Measurements from ENCODE around the gene DNM1L.

DNA sequence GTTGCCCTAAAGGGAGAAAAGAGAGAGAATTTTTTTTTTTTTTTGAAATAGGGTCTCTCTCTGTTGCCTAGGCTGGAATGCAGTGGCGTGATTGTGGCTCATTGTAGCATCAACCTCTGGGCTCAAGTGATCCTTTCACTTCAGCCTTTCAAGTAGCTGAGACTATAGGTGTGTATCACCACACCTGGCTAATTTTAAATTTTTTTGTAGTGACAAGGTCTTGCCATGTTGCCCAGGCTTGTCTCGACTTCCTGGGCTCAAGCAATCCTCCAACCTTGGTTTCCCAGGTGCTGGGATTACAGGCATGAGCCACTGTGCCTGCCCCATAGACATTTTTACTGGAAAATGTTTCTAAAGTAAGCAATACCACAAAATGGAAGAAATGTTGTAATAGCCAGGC lies 39.8 kb downstream of the DNM1L start:
- TF ChIP-seq, protein P1, sequence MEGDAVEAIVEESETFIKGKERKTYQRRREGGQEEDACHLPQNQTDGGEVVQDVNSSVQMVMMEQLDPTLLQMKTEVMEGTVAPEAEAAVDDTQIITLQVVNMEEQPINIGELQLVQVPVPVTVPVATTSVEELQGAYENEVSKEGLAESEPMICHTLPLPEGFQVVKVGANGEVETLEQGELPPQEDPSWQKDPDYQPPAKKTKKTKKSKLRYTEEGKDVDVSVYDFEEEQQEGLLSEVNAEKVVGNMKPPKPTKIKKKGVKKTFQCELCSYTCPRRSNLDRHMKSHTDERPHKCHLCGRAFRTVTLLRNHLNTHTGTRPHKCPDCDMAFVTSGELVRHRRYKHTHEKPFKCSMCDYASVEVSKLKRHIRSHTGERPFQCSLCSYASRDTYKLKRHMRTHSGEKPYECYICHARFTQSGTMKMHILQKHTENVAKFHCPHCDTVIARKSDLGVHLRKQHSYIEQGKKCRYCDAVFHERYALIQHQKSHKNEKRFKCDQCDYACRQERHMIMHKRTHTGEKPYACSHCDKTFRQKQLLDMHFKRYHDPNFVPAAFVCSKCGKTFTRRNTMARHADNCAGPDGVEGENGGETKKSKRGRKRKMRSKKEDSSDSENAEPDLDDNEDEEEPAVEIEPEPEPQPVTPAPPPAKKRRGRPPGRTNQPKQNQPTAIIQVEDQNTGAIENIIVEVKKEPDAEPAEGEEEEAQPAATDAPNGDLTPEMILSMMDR (IDR thresholded peaks at IDR 0.05; ENCODE audit: low read length), result no peak
- no peak for TF ChIP-seq EZH2 (IDR thresholded peaks at IDR 0.05; ENCODE audit: borderline replicate concordance, low read length)
